GM10266 (cell line): Measurements from ENCODE around the gene BRIP1.

Experiments used
- DNase-seq: peaks from one replicate; pipeline ENCODE4 v3.0.0; 2012; ENCODE audit errors: extremely low spot score
- CTCF ChIP-seq: IDR thresholded peaks from 2 replicates; pipeline ENCODE4 v1.5.1; 2012; ENCODE audit warnings: mild to moderate bottlenecking, low read depth; ENCODE audit not compliant: control insufficient read depth, insufficient read depth; ENCODE audit errors: missing control alignments

Gene BRIP1

GRCh38 chr17:61770752-61771533, 92.4 kb downstream of the BRIP1 start:
- no peak for DNase-seq
- TF ChIP-seq CTCF, result no peak

- TF ChIP-seq CTCF, result no peak
Measured at GRCh38 chr17:61770043-61770442, 93.3 kb downstream of the BRIP1 start.

GRCh38 chr17:61768405-61768804, 94.9 kb downstream of the BRIP1 start:
- TF ChIP-seq CTCF, result no peak
- no peak for DNase-seq

More at GRCh38 chr17:61770043-61770442, 93.3 kb downstream of the BRIP1 start:
- DNase-seq, result no peak

GRCh38 chr17:61766520-61766919, 96.8 kb downstream of the BRIP1 start:
- TF ChIP-seq CTCF, result no peak
- DNase-seq, result no peak

- no peak for TF ChIP-seq CTCF
- no peak for DNase-seq
Measured at GRCh38 chr17:61764846-61765245, 98.5 kb downstream of the BRIP1 start.

GRCh38 chr17:61761827-61762226, 101.5 kb downstream of the BRIP1 start:
- no peak for TF ChIP-seq CTCF
- DNase-seq, result no peak

GRCh38 chr17:61759362-61759761, 104.0 kb downstream of the BRIP1 start:
- DNase-seq, result no peak
- no peak for TF ChIP-seq CTCF
